ENCODE measurements around the gene DOCK8.

DNA sequence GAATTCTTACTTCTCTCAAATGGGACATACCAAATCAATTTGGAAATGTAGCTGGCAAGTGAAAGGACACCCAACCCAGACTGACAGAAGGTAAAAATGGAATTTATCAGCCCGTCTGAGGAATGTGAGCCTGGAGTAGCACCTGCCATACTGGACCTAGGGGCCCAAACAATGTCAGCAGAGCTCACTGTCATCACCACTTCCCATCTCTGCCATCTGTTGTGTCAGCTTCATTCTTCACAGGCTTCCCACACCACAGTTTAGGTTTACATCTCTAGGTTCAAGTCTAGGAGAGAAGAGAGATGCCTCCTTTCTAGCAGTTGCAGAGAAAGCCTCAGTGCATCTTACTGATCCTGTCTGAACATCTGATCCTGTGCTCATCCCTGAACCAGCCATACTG, 222.4 kb downstream of the DOCK8 start:
- TF ChIP-seq, protein P1, sequence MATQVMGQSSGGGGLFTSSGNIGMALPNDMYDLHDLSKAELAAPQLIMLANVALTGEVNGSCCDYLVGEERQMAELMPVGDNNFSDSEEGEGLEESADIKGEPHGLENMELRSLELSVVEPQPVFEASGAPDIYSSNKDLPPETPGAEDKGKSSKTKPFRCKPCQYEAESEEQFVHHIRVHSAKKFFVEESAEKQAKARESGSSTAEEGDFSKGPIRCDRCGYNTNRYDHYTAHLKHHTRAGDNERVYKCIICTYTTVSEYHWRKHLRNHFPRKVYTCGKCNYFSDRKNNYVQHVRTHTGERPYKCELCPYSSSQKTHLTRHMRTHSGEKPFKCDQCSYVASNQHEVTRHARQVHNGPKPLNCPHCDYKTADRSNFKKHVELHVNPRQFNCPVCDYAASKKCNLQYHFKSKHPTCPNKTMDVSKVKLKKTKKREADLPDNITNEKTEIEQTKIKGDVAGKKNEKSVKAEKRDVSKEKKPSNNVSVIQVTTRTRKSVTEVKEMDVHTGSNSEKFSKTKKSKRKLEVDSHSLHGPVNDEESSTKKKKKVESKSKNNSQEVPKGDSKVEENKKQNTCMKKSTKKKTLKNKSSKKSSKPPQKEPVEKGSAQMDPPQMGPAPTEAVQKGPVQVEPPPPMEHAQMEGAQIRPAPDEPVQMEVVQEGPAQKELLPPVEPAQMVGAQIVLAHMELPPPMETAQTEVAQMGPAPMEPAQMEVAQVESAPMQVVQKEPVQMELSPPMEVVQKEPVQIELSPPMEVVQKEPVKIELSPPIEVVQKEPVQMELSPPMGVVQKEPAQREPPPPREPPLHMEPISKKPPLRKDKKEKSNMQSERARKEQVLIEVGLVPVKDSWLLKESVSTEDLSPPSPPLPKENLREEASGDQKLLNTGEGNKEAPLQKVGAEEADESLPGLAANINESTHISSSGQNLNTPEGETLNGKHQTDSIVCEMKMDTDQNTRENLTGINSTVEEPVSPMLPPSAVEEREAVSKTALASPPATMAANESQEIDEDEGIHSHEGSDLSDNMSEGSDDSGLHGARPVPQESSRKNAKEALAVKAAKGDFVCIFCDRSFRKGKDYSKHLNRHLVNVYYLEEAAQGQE (IDR thresholded peaks at IDR 0.05): no peak
- TF ChIP-seq, protein P2, sequence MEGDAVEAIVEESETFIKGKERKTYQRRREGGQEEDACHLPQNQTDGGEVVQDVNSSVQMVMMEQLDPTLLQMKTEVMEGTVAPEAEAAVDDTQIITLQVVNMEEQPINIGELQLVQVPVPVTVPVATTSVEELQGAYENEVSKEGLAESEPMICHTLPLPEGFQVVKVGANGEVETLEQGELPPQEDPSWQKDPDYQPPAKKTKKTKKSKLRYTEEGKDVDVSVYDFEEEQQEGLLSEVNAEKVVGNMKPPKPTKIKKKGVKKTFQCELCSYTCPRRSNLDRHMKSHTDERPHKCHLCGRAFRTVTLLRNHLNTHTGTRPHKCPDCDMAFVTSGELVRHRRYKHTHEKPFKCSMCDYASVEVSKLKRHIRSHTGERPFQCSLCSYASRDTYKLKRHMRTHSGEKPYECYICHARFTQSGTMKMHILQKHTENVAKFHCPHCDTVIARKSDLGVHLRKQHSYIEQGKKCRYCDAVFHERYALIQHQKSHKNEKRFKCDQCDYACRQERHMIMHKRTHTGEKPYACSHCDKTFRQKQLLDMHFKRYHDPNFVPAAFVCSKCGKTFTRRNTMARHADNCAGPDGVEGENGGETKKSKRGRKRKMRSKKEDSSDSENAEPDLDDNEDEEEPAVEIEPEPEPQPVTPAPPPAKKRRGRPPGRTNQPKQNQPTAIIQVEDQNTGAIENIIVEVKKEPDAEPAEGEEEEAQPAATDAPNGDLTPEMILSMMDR (IDR thresholded peaks at IDR 0.05): no peak
- TF ChIP-seq CBX8 (IDR thresholded peaks at IDR 0.05) (no peak), BHLHE40 (IDR thresholded peaks at IDR 0.05; ENCODE audit: low read depth, low read length) (no peak), POLR2A (IDR thresholded peaks at IDR 0.05; ENCODE audit: low read length) (no peak), CHD2 (IDR thresholded peaks at IDR 0.05; ENCODE audit: low read length, partially characterized antibody) (no peak)
